GM12878 (cell line): Measurements from ENCODE around the gene REV3L. TPM values are rescaled to one million over a fixed set of nuclear protein-coding genes. Genes with fewer than 3 reads are reported as not detected.

ENCODE experiments used
- ATAC-seq: fragments of 200-7000 bp; cut with Tn5 transposase; 3 replicates; pipeline ENCODE4 v1.9.1; 2020; ENCODE audit warnings: mild to moderate bottlenecking, moderate library complexity
- BruUV-seq: library from RNA; stranded (reverse); fragments of 400-500 nt; replicated peaks from 2 replicates; lab custom pipeline; 2021; lab: Mats Ljungman, UMichigan
- CTCF ChIA-PET: fragments of 300-600 bp; sonication (Branson Sonifier 250); formaldehyde crosslinking; extraction: SDS; loops from one replicate; lab custom pipeline; 2021; ENCODE audit warnings: inconsistent platforms; lab: Yijun Ruan, JAX
- POLR2A ChIA-PET: fragments of 350-600 bp; formaldehyde crosslinking; extraction: SDS; loops from one replicate; lab custom pipeline; 2021; ENCODE audit warnings: inconsistent platforms; lab: Charles Lee
- RAD21 ChIA-PET: fragments of 300-600 bp; sonication (Branson Sonifier 250); formaldehyde crosslinking; loops from one replicate; lab custom pipeline; 2023; ENCODE audit warnings: antibody characterized with exemption; ENCODE audit not compliant: unreplicated experiment; lab: Charles Lee
- SMC1A ChIA-PET: fragments of 300-600 bp; sonication (Branson Sonifier 250); formaldehyde crosslinking; loops from one replicate; lab custom pipeline; 2023; ENCODE audit not compliant: unreplicated experiment, uncharacterized antibody; lab: Charles Lee
- DNase-seq: peaks from one replicate; pipeline ENCODE4 v3.0.0-alpha.2; 2011; ENCODE audit warnings: low read depth, low spot score
- FAIRE-seq: peaks from 3 replicates; lab custom pipeline; 2011; peaks lifted over from hg19 to GRCh38; lab: Jason Lieb, UNC
- H2AFZ ChIP-seq: 2 replicates; pipeline ENCODE4 v1.6.0; 2011; ENCODE audit warnings: low read depth, low read length, control low read depth; ENCODE audit not compliant: control insufficient read depth
- H3K27ac ChIP-seq: 2 replicates; pipeline ENCODE4 v1.5.1; 2011; ENCODE audit warnings: control low read depth; ENCODE audit not compliant: control insufficient read depth, insufficient read depth
- H3K27me3 ChIP-seq, 2 experiments: replicated peaks in 1 of 2; 2 replicates each; pipeline versions ENCODE4 v1.6.0 to v1.6.1; 2011; ENCODE audit warnings: low read length in 1 of 2; ENCODE audit not compliant: control insufficient read depth in 2 of 2, insufficient read depth in 2 of 2
- H3K36me3 ChIP-seq, 2 experiments: 2 replicates each; pipeline ENCODE4 v1.5.1; 2011; ENCODE audit warnings: low read length in 1 of 2; ENCODE audit not compliant: control insufficient read depth in 2 of 2, insufficient read depth in 2 of 2
- H3K4me1 ChIP-seq: 2 replicates; pipeline ENCODE4 v1.6.1; 2011; ENCODE audit warnings: mild to moderate bottlenecking, low read length, moderate library complexity, mixed read lengths; ENCODE audit not compliant: control insufficient read depth, insufficient read depth
- H3K4me2 ChIP-seq: 2 replicates; pipeline ENCODE4 v1.6.0; 2011; ENCODE audit warnings: control low read depth; ENCODE audit not compliant: control insufficient read depth, insufficient read depth
- H3K4me3 ChIP-seq: fragments of 200-600 bp; sonication (generic); 2 replicates; pipeline ENCODE4 v1.5.1; 2016
- H3K79me2 ChIP-seq: 2 replicates; pipeline ENCODE4 v1.6.0; 2011; ENCODE audit warnings: low read length; ENCODE audit not compliant: control insufficient read depth, insufficient read depth
- H3K9ac ChIP-seq: 2 replicates; pipeline ENCODE4 v1.8.0; 2011; ENCODE audit warnings: low read length, control low read depth, mixed read lengths; ENCODE audit not compliant: control insufficient read depth, insufficient read depth
- H3K9me3 ChIP-seq: replicated peaks from 3 replicates; pipeline ENCODE4 v1.5.1; 2011; ENCODE audit warnings: mild to moderate bottlenecking, low read length; ENCODE audit not compliant: control insufficient read depth, insufficient read depth
- H4K20me1 ChIP-seq: 2 replicates; pipeline ENCODE4 v1.6.0; 2011; ENCODE audit not compliant: control insufficient read depth, insufficient read depth
- BCL11A ChIP-seq: IDR thresholded peaks from 2 replicates; pipeline ENCODE4 v1.6.1; 2011; ENCODE audit warnings: low read depth, low read length
- BHLHE40 ChIP-seq, 2 experiments: fragments of 450-650 bp in 1 of 2; IDR thresholded peaks; 2 replicates each; pipeline ENCODE4 v1.6.1; 2011 to 2017; ENCODE audit warnings: low read depth in 2 of 2, borderline replicate concordance in 1 of 2, improper control_type of control experiment in 1 of 2, low read length in 1 of 2, mild to moderate bottlenecking in 1 of 2
- DPF2 ChIP-seq: fragments of 450-650 bp; IDR thresholded peaks from 2 replicates; pipeline ENCODE4 v1.6.1; 2017; ENCODE audit warnings: mild to moderate bottlenecking
- ELK1 ChIP-seq: IDR thresholded peaks from 2 replicates; pipeline ENCODE4 v1.6.1; 2012; ENCODE audit warnings: low read depth, low read length, improper control_type of control experiment
- KAT2A ChIP-seq: conservative IDR thresholded peaks from 2 replicates; pipeline ENCODE4 v1.6.1; 2011; ENCODE audit warnings: low read depth, low read length; ENCODE audit not compliant: control insufficient read depth
- NFYA ChIP-seq: IDR thresholded peaks from 2 replicates; pipeline ENCODE4 v1.6.1; 2011; ENCODE audit warnings: low read depth, mild to moderate bottlenecking, low read length, improper control_type of control experiment, borderline replicate concordance
- RBBP5 ChIP-seq: fragments of 200-600 bp; sonication (generic); conservative IDR thresholded peaks from 2 replicates; pipeline ENCODE4 v1.6.1; 2016
- SMAD1 ChIP-seq: fragments of 450-650 bp; IDR thresholded peaks from 2 replicates; pipeline ENCODE4 v1.6.1; 2018; ENCODE audit warnings: mild to moderate bottlenecking, low read depth; ENCODE audit not compliant: partially characterized antibody
- TARDBP ChIP-seq: IDR thresholded peaks from 2 replicates; pipeline ENCODE4 v1.6.1; 2016; ENCODE audit warnings: borderline replicate concordance
- WRNIP1 ChIP-seq: IDR thresholded peaks from 2 replicates; pipeline ENCODE4 v1.6.1; 2011; ENCODE audit warnings: low read depth, low read length, improper control_type of control experiment, borderline replicate concordance
- ZNF592 ChIP-seq: fragments of 450-650 bp; IDR thresholded peaks from 2 replicates; pipeline ENCODE4 v1.6.1; 2017; ENCODE audit warnings: mild to moderate bottlenecking, moderate library complexity
- ZZZ3 ChIP-seq: IDR thresholded peaks from 2 replicates; pipeline ENCODE4 v1.6.1; 2011; ENCODE audit warnings: low read depth; ENCODE audit not compliant: control insufficient read depth, insufficient read length
- WGBS: methylation state at CpG from one replicate; pipeline ENCODE4 v1.1.6; 2016; ENCODE audit warnings: low lambda C conversion rate; ENCODE audit not compliant: insufficient replicate concordance, insufficient coverage; ENCODE audit errors: missing lambda C conversion rate; 5-methylcytosine and 5-hydroxymethylcytosine counted together
- in situ Hi-C: fragments of 300-500 bp; cut with MboI; formaldehyde crosslinking; loops from 9 replicates; pipeline ENCODE4 v1.14.3; 2018; ENCODE audit warnings: mixed read lengths
- intact Hi-C: fragments of 100-400 bp; cut with micrococcal nuclease; formaldehyde crosslinking; loops from one replicate; pipeline ENCODE4 v1.14.2; 2022; ENCODE audit not compliant: unreplicated experiment
- polyA plus RNA-seq, 11 experiments: library from polyadenylated mRNA; depleted of rRNA in 4 of 11; unstranded in 6 of 11; stranded (reverse) in 5 of 11; fragments of >200 nt; fragmentation: Nextera tagmentation in 4 of 11; fragmentation: Illumina TruSeq in 1 of 11; extraction: Ambion mirVana in 4 of 11; extraction: Trizol in 1 of 11; gene quantifications; 1 replicate in 1 of 11; 2 replicates in 10 of 11; pipeline versions ENCODE4 v1.2.1 to v1.2.3, GENCODE V29; 2011 to 2016; ENCODE audit warnings: inconsistent platforms in 2 of 11, missing spikeins in 2 of 11, low read depth in 1 of 11
- total RNA-seq, 4 experiments: library from RNA; depleted of rRNA in 3 of 4; stranded (reverse); fragments of >200 nt in 3 of 4; fragmentation: Illumina TruSeq in 1 of 4; extraction: Trizol in 1 of 4; gene quantifications; 2 replicates each; pipeline versions ENCODE4 v1.2.1 to v1.2.3, GENCODE V29; 2013 to 2021
- TF ChIP-seq, protein P1 (sequence below): IDR thresholded peaks from 2 replicates; pipeline ENCODE4 v1.6.1; 2012; ENCODE audit warnings: improper control_type of control experiment, low read depth, low read length; ENCODE audit not compliant: insufficient replicate concordance
- TF ChIP-seq, protein P2 (sequence below): IDR thresholded peaks from 2 replicates; pipeline ENCODE4 v1.6.1; 2011; ENCODE audit warnings: low read depth, mild to moderate bottlenecking, low read length, moderate library complexity, borderline replicate concordance; ENCODE audit errors: extremely low read depth

Gene REV3L
- total and polyA plus RNA-seq, 10 of the 15 experiments (the other 5 are each of a cell fraction or from before 2014, with no cell fraction given), result 7.6 to 33.6 (median 21.5) TPM

DNA sequence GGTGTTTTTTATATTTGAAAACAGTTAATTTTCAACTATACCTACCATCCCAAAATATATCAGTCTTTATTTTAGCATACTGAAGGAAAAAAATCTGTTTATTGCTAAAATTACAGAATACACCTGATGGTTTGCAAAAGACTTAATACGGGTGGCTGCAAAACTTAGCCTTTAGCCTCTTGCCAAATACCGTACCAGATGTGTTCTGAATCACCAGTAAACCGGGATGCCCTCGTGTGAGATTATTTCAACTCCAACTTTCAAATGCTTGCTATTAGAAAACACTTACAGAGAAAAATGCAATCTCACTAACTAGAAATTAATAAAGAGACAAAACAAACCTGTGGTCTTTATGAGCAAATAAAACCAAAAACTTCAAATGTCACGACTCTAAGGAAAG lies 36.0 kb downstream of the REV3L start:
- no peak for FAIRE-seq
- intact Hi-C loops, result no loop called here
- 97% methylated on average over 5 of the region's 5 CpGs for WGBS
- TF ChIP-seq SMAD1 (no peak), RBBP5 (no peak), ZZZ3 (no peak), NFYA (no peak), WRNIP1 (no peak), ELK1 (no peak), ZNF592 (no peak), TARDBP (no peak), DPF2 (no peak), BCL11A (no peak), KAT2A (no peak), BHLHE40 (IDR thresholded peaks at IDR 0.05; ENCODE audit: borderline replicate concordance in 1 of 2, low read depth in 2 of 2, low read length in 1 of 2) (no peak)
- TF ChIP-seq, protein P1, sequence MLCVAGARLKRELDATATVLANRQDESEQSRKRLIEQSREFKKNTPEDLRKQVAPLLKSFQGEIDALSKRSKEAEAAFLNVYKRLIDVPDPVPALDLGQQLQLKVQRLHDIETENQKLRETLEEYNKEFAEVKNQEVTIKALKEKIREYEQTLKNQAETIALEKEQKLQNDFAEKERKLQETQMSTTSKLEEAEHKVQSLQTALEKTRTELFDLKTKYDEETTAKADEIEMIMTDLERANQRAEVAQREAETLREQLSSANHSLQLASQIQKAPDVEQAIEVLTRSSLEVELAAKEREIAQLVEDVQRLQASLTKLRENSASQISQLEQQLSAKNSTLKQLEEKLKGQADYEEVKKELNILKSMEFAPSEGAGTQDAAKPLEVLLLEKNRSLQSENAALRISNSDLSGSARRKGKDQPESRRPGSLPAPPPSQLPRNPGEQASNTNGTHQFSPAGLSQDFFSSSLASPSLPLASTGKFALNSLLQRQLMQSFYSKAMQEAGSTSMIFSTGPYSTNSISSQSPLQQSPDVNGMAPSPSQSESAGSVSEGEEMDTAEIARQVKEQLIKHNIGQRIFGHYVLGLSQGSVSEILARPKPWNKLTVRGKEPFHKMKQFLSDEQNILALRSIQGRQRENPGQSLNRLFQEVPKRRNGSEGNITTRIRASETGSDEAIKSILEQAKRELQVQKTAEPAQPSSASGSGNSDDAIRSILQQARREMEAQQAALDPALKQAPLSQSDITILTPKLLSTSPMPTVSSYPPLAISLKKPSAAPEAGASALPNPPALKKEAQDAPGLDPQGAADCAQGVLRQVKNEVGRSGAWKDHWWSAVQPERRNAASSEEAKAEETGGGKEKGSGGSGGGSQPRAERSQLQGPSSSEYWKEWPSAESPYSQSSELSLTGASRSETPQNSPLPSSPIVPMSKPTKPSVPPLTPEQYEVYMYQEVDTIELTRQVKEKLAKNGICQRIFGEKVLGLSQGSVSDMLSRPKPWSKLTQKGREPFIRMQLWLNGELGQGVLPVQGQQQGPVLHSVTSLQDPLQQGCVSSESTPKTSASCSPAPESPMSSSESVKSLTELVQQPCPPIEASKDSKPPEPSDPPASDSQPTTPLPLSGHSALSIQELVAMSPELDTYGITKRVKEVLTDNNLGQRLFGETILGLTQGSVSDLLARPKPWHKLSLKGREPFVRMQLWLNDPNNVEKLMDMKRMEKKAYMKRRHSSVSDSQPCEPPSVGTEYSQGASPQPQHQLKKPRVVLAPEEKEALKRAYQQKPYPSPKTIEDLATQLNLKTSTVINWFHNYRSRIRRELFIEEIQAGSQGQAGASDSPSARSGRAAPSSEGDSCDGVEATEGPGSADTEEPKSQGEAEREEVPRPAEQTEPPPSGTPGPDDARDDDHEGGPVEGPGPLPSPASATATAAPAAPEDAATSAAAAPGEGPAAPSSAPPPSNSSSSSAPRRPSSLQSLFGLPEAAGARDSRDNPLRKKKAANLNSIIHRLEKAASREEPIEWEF, result no peak
- TF ChIP-seq, protein P2, sequence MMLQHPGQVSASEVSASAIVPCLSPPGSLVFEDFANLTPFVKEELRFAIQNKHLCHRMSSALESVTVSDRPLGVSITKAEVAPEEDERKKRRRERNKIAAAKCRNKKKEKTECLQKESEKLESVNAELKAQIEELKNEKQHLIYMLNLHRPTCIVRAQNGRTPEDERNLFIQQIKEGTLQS, result no peak

More for the DNA sequence above, 36.0 kb downstream of the REV3L start:
- no peak overlapping the region for H3K4me3 ChIP-seq
- H3K9me3 ChIP-seq, result no peaks in the 10 kb centered on the region; the same call in 2 of the 3 replicates
- H4K20me1 ChIP-seq, result no peaks in the 10 kb centered on the region
- ATAC-seq (no peak), DNase-seq (no peak)
- in situ Hi-C loops, result no loop called here
- no peak overlapping the region for H2AFZ ChIP-seq
- no peaks in the 10 kb centered on the region for H3K36me3 ChIP-seq
- SMC1A ChIA-PET, result no interaction called here
- H3K4me1 ChIP-seq, result peaks cover under 1% of the 10 kb centered on the region; the same call in 1 of the 2 replicates
- no TSS peak for BruUV-seq
- no peak overlapping the region for H3K9ac ChIP-seq
- POLR2A ChIA-PET, result no interaction called here
- H3K79me2 ChIP-seq, result peaks cover 35% of the 10 kb centered on the region
- no peak overlapping the region for H3K27ac ChIP-seq
- H3K4me2 ChIP-seq, result no peak overlapping the region
- CTCF ChIA-PET, result no interaction called here
- RAD21 ChIA-PET, result no interaction called here
- no peaks in the 10 kb centered on the region for H3K27me3 ChIP-seq
